Neuronal stem cell (in vitro differentiated cells): ENCODE results near the gene MEP1B.
"Not testable (repeated sequence)": the region's sequence is repeated elsewhere in the genome, so short reads cannot be mapped to it uniquely, and the experiment has no call there.

Experiments
- DNase-seq: peaks from one replicate; pipeline ENCODE4 v3.0.0-alpha.2; 2013; ENCODE audit warnings: low spot score
- H2AFZ ChIP-seq: one replicate; pipeline ENCODE4 v1.6.1; 2013; ENCODE audit warnings: mild to moderate bottlenecking, low read length, inconsistent platforms
- H2AK5ac ChIP-seq: 2 replicates; pipeline ENCODE4 v1.6.1; 2013; ENCODE audit warnings: low read depth, mild to moderate bottlenecking, inconsistent platforms, low read length, moderate library complexity, mixed read lengths
- H2BK120ac ChIP-seq: 2 replicates; pipeline ENCODE4 v1.6.1; 2013; ENCODE audit warnings: low read depth, mild to moderate bottlenecking, inconsistent platforms, low read length, moderate library complexity, mixed read lengths
- H2BK12ac ChIP-seq: one replicate; pipeline ENCODE4 v1.6.1; 2013; ENCODE audit warnings: low read length, inconsistent platforms
- H2BK15ac ChIP-seq: 2 replicates; pipeline ENCODE4 v1.6.1; 2013; ENCODE audit warnings: mild to moderate bottlenecking, low read length, inconsistent platforms, mixed read lengths
- H2BK5ac ChIP-seq: one replicate; pipeline ENCODE4 v1.6.1; 2013; ENCODE audit warnings: inconsistent platforms, mild to moderate bottlenecking, low read length, moderate library complexity
- H3K14ac ChIP-seq: one replicate; pipeline ENCODE4 v1.6.1; 2013; ENCODE audit warnings: low read length, inconsistent platforms
- H3K18ac ChIP-seq: 2 replicates; pipeline ENCODE4 v1.6.1; 2013; ENCODE audit warnings: low read length, inconsistent platforms
- H3K23ac ChIP-seq: 2 replicates; pipeline ENCODE4 v1.6.1; 2013; ENCODE audit warnings: low read depth, mild to moderate bottlenecking, mixed read lengths, low read length, inconsistent platforms; ENCODE audit not compliant: poor library complexity
- H3K27ac ChIP-seq: replicated peaks from 3 replicates; pipeline ENCODE4 v1.5.1; 2013; ENCODE audit warnings: low read length, inconsistent platforms
- H3K27me3 ChIP-seq, 3 experiments: 2 replicates each; pipeline ENCODE4 v1.6.1; 2013; ENCODE audit warnings: low read length in 3 of 3, mild to moderate bottlenecking in 2 of 3, inconsistent platforms in 1 of 3, low read depth in 1 of 3, mixed read lengths in 1 of 3, moderate library complexity in 1 of 3; ENCODE audit not compliant: control insufficient read depth in 3 of 3, insufficient read depth in 3 of 3
- H3K36me3 ChIP-seq, 2 donors: replicated peaks in 1 of 2; 2 replicates each; pipeline ENCODE4 v1.6.1; 2013; ENCODE audit warnings: low read length in 2 of 2; ENCODE audit not compliant: control insufficient read depth in 2 of 2, insufficient read depth in 2 of 2
- H3K4ac ChIP-seq: 2 replicates; pipeline ENCODE4 v1.6.1; 2013; ENCODE audit warnings: inconsistent platforms, mild to moderate bottlenecking, low read length, moderate library complexity
- H3K4me1 ChIP-seq, 2 donors: 1 replicate in 1 of 2; 2 replicates in 1 of 2; pipeline ENCODE4 v1.6.1; 2013; ENCODE audit warnings: low read length in 2 of 2, low read depth in 1 of 2; ENCODE audit not compliant: control insufficient read depth in 2 of 2, insufficient read depth in 1 of 2
- H3K4me2 ChIP-seq: one replicate; pipeline ENCODE4 v1.6.1; 2013; ENCODE audit warnings: mild to moderate bottlenecking, low read length, inconsistent platforms; ENCODE audit not compliant: insufficient read depth, poor library complexity, severe bottlenecking
- H3K4me3 ChIP-seq, 2 donors: 2 replicates each; pipeline ENCODE4 v1.5.1; 2013; ENCODE audit warnings: low read length in 2 of 2, mild to moderate bottlenecking in 2 of 2, inconsistent platforms in 1 of 2, moderate library complexity in 1 of 2
- H3K79me1 ChIP-seq: one replicate; pipeline ENCODE4 v1.6.1; 2013; ENCODE audit warnings: low read depth, mild to moderate bottlenecking, inconsistent platforms, low read length, moderate library complexity
- H3K9ac ChIP-seq: one replicate; pipeline ENCODE4 v1.6.1; 2013; ENCODE audit warnings: mild to moderate bottlenecking, low read depth, low read length, inconsistent platforms; ENCODE audit not compliant: poor library complexity
- H3K9me3 ChIP-seq, 2 donors: replicated peaks in 1 of 2; 2 replicates each; pipeline versions ENCODE3 to v1.6.1; 2013; ENCODE audit warnings: low read length in 2 of 2, mild to moderate bottlenecking in 2 of 2, inconsistent platforms in 1 of 2, low read depth in 1 of 2, mixed read lengths in 1 of 2, moderate library complexity in 1 of 2; ENCODE audit not compliant: control insufficient read depth in 2 of 2, insufficient read depth in 1 of 2
- H4K8ac ChIP-seq: one replicate; pipeline ENCODE4 v1.6.1; 2013; ENCODE audit warnings: low read depth, mild to moderate bottlenecking, inconsistent platforms, low read length, moderate library complexity
- H4K91ac ChIP-seq: one replicate; pipeline ENCODE4 v1.6.1; 2013; ENCODE audit warnings: low read length, low read depth, mild to moderate bottlenecking, inconsistent platforms; ENCODE audit not compliant: poor library complexity
- WGBS, 2 donors: extraction: QIAGEN DNeasy Blood & Tissue Kit; methylation state at CpG; one replicate each; pipeline ENCODE4 v1.1.7; 2013; ENCODE audit warnings: missing lambda C conversion rate in 2 of 2, mixed read lengths in 1 of 2; ENCODE audit not compliant: insufficient read length in 2 of 2, insufficient replicate concordance in 1 of 2; ENCODE audit errors: extremely low coverage in 2 of 2; 5-methylcytosine and 5-hydroxymethylcytosine counted together

MEP1B gene

DNA sequence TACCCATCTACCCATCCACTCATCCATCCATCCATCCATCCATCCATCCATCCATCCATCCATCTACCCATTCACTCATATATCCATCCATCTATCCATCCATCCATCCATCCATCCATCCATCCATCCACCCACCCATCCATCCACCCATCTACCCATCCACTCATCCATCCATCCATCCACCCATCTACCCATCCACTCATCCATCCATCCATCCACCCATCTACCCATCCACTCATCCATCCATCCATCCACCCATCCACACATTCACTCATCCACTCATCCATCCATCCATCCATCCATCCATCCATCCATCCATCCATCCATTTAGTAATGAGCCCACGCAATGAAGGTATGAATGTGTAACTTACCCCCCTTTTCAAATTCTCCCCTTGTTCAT is 13.1 kb upstream of the MEP1B start:
- not testable (repeated sequence) for H2AFZ ChIP-seq, H2BK5ac ChIP-seq, H4K91ac ChIP-seq, H3K14ac ChIP-seq, H3K9ac ChIP-seq, H3K4me1 ChIP-seq, H2BK15ac ChIP-seq, H3K27me3 ChIP-seq, H2BK12ac ChIP-seq, H4K8ac ChIP-seq, H2AK5ac ChIP-seq, H3K4ac ChIP-seq, H3K23ac ChIP-seq, H3K4me2 ChIP-seq, H2BK120ac ChIP-seq, H3K79me1 ChIP-seq, DNase-seq, H3K4me3 ChIP-seq, H3K36me3 ChIP-seq, H3K18ac ChIP-seq, H3K9me3 ChIP-seq, H3K27ac ChIP-seq
- WGBS, 2 donors: no CpG with 5 or more reads among the region's 1 CpG

DNA sequence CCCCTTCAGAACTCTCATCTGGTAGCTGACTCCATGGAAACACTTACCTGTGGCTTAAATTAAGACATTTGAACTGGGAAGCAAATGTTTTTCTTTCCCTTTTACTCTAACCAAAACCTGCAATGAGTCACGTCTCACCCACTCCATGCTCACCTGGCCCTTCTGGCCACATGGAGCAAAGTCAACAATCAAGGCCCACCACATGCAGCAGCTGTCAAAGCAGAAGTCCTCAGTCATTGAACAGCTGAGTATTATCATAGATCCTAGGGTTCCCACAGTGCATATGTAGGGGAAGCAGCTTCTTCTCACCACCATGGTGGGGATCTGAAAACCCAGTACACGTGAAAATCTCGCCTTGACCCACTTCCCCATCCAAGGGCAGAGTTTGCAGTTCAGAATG is 12.3 kb upstream of the MEP1B start:
- Histone ChIP-seq H3K27ac (no peak overlapping the region), H3K14ac (no peak overlapping the region), H2BK5ac (no peak overlapping the region), H3K9ac (no peak overlapping the region), H3K9me3 (no peaks in the 10 kb centered on the region), H3K79me1 (no peaks in the 10 kb centered on the region), H3K4me3 (no peak overlapping the region), H2BK12ac (no peak overlapping the region), H3K18ac (no peak overlapping the region), H3K4me1 (peaks cover 0 to 5% of the 10 kb centered on the region in 2 donors), H4K91ac (no peak overlapping the region), H3K36me3 (no peaks in the 10 kb centered on the region), H4K8ac (no peak overlapping the region), H2BK15ac (no peak overlapping the region), H2BK120ac (no peak overlapping the region), H2AFZ (no peak overlapping the region), H3K23ac (no peak overlapping the region), H2AK5ac (no peak overlapping the region), H3K4ac (no peak overlapping the region), H3K4me2 (no peak overlapping the region), H3K27me3 (no peaks in the 10 kb centered on the region)
- whole genome bisulfite sequencing, 2 donors: no CpG with 5 or more reads among the region's 3 CpGs
- no peak for DNase-seq

DNA sequence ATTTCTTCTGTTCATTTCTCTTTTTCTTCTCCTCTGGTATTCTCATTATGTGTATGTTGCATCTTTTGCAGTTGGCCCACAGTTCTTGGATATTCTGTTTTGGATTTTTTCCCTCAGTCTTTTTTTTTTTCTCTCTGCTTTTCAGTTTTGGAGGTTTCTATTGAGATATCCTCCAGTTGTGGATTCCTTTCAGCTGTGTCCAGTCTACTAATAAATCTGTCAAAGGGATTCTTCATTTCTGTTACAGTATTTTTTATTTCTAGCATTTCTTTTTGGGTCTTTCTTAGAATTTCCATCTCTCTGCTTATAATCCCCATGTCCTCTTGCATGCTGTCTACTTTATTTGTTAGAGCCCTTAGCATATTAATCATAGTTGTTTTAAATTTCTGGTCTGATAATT is 6.3 kb upstream of the MEP1B start:
- no peak overlapping the region for H4K8ac ChIP-seq

DNA sequence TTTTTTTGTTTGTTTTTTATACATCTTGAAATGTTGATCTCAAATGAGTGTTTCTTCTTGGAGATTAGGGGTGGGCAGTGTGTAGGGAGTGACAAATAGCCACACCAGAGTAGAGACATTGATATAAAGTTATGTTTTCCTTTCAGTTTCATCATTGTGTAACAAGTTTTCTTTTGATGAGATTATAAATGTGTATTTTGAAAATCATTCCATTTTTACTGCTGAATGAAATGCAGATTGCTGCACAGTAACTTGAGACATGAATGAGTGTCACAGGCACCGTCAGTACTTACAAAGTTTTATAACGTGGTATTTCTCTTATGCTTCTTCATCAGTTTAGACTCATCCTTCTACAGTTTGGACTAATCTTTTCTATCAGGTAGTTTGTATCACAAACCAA is 370 bp downstream of the MEP1B start:
- Histone ChIP-seq H3K9ac (no peak overlapping the region), H4K8ac (no peak overlapping the region), H2BK15ac (no peak overlapping the region), H2AK5ac (no peak overlapping the region), H3K27me3 (no peaks in the 10 kb centered on the region), H3K9me3 (no peaks in the 10 kb centered on the region), H2BK5ac (no peak overlapping the region), H2BK12ac (no peak overlapping the region), H3K14ac (no peak overlapping the region), H3K18ac (no peak overlapping the region), H3K4ac (no peak overlapping the region), H3K36me3 (no peaks in the 10 kb centered on the region), H2AFZ (no peak overlapping the region), H3K4me3 (no peak overlapping the region), H3K79me1 (no peaks in the 10 kb centered on the region), H4K91ac (no peak overlapping the region), H3K23ac (no peak overlapping the region), H3K4me2 (no peak overlapping the region), H3K27ac (no peak overlapping the region), H3K4me1 (no peaks in the 10 kb centered on the region), H2BK120ac (no peak overlapping the region)
- DNase-seq: no peak
- no CpG with 5 or more reads among the region's 2 CpGs for WGBS, 2 donors

More for the DNA sequence above, 6.3 kb upstream of the MEP1B start:
- Histone ChIP-seq H3K79me1 (no peaks in the 10 kb centered on the region), H2BK120ac (no peak overlapping the region), H3K23ac (no peak overlapping the region), H3K9ac (no peak overlapping the region), H2BK12ac (no peak overlapping the region), H3K9me3 (no peaks in the 10 kb centered on the region), H4K91ac (no peak overlapping the region), H3K4ac (no peak overlapping the region), H3K27me3 (no peaks in the 10 kb centered on the region), H3K4me3 (no peak overlapping the region), H3K27ac (no peak overlapping the region), H2BK5ac (no peak overlapping the region), H2AK5ac (no peak overlapping the region), H3K4me2 (no peak overlapping the region), H3K14ac (no peak overlapping the region), H3K18ac (no peak overlapping the region), H2BK15ac (no peak overlapping the region), H2AFZ (no peak overlapping the region), H3K4me1 (peaks cover 0 to 5% of the 10 kb centered on the region in 2 donors), H3K36me3 (no peaks in the 10 kb centered on the region)
- no peak for DNase-seq
